Brain pericyte (primary cell): ENCODE results near the gene PET100.

ENCODE experiments used
- DNase-seq: peaks from one replicate; pipeline ENCODE4 v3.0.0-alpha.2; 2012; ENCODE audit warnings: low read depth, low spot score

The PET100 gene, protein sequence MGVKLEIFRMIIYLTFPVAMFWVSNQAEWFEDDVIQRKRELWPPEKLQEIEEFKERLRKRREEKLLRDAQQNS

DNA sequence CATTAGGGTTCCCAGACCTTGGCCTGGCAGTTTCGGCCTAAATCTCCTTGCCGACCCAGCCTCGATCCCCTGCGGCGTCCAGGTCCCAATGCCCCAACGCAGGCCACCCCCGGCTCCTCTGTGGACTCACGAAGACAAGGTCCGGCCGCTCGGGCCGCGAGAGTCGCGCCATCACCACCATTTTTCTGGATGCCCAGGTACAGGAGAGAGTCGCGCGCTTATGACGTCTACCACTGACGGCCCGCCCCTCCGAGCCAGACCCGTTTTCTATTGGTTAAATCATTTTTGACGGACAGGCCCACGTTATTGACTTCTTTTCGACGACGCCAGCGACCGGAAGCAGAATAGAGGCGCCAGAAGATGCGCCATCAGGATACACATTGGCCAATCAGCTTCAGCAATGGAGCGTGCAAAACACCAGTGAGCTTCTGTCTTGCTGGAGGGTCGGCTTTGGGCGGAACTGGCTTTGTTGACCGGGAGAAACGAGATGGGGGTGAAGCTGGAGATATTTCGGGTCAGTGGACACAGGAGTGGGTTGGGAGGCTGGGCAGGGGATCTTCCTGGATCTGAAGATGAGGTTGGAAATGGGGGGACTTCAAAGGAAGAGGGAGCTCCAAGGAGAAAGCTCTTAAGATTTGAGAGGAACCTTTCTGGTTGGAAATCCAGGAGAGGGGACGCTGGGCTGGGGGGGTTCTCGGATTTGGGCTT lies at the start of gene PET100, which contains the start of gene XAB2:
PET100 (plus strand) TSS at position 447 of the 708 bp plus-strand sequence; CDS start at position 488, 41 bp downstream.
XAB2 (minus strand) TSS at position 199 of the 708 bp plus-strand sequence; CDS start at position 181, 18 bp downstream.
- DNase-seq, result peak; percentile 97

DNA sequence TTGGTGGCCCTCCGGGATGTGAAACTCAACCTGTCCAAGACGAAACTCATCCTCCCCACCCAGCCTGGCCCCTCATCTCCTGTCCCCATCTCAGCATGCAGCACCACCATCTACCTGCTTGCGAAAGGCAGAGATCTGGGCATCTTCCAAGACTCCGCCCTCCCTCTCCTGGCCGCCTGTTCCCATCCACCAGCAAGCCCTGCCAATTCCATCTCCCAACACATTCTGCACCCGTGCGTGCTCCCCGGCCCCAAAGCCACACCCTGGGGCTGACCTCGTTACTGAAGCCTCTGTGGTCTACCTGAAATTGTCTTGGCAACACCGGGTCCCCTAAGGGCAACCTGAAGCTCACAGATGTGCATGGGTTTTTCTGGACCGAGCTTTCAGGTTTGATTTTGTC lies 47.1 kb upstream of the PET100 start:
- no peak for DNase-seq

DNA sequence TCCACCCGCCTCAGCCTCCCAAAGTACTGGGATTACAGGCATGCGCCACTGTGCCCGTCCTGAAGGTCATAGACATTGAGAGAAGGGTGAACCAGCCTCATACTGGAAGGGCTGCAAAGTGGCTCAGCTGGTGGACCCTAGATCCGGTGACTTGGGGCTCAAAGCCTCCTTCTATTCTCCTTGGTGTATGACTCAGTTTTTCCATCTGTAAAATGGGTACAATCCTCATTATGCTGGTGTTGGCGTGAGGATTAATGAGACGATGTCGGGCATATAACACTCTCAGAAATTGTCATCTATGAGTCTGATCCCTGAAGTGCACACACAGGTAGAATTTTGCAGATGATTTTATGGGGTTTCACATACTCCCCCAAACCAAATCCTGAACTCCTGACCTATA lies 39.8 kb upstream of the PET100 start:
- DNase-seq, result no peak

GRCh38 chr19:7590256-7590655 lies 39.3 kb upstream of the PET100 start:
- DNase-seq, result no peak

DNA sequence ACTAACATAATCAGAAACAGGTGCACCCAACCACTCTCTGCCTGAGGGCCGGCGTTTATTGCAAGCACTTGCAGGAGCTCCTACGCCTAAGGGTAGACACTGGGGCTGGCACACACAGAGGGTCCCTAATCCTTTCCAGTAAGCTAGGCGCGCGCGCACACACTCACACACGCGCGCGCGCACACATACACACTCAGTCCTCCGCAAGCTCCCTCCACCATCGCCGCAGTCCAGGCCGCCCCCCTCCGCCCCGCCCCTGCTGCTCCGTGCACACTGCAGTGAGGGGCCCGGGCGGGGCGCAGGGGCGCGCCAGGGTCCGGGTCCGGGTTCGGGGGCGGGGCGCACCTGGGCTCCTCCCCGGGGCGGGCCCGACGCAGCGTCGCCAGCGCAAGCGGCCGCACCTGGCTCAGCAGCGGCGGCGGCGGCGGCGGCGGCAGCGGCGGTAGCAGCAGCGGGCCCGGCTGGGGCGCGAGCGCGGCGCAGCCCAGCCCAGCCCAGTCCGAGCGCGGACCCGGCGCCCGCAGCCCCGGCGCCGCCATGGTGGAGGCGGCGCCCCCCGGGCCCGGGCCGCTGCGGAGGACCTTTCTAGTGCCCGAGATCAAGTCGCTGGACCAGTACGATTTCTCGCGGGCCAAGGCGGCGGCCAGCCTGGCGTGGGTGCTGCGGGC lies 34.0 kb upstream of the PET100 start, which contains the start of gene CAMSAP3:
CAMSAP3 (plus strand) TSS at position 398 of the 668 bp plus-strand sequence; CDS start at position 538, 140 bp downstream.
- DNase-seq, result no peak

DNA sequence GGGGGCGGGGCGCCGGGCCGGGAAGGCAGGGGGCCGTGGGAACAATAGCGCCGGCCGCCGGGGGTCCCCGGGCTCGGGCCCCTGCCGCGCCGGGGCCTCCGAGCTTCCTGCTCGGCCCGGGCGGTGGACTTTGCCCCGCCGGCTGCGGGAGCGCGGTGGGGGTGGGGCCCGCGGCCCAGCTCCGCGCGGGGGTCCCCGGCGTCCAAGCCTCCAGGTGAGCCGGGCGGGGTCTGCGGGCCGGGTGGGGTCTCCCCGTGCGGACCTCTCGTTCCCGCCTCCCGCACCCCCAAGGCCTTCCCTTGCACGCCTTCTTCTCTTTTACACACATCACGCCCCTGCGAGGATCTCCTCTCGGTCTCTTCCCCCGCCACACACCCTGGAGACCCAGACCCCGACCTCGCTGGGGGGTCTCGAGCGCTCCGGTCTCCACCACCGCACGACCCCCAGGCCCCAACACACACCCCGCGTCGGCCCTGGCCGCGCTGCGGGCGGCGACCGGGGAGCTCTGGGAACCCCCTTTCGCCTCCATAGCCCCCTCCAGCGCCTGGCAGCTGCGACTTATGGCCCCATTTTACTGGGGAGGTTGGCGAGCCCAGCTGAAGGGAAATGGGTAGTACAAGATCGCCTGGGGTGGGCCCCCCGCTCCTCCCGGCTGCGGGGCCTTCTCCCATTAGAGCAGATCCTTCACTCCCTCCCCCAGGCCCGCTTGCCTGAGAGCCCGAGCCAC lies 33.2 kb upstream of the PET100 start:
- DNase-seq, result no peak

- DNase-seq, result no peak
These were observed 31.9 kb upstream of the PET100 start for GRCh38 chr19:7597689-7598088.

- DNase-seq, result no peak
These were observed 31.4 kb upstream of the PET100 start for GRCh38 chr19:7598180-7598579.

GRCh38 chr19:7600721-7601120 lies 28.9 kb upstream of the PET100 start:
- DNase-seq, result no peak

DNA sequence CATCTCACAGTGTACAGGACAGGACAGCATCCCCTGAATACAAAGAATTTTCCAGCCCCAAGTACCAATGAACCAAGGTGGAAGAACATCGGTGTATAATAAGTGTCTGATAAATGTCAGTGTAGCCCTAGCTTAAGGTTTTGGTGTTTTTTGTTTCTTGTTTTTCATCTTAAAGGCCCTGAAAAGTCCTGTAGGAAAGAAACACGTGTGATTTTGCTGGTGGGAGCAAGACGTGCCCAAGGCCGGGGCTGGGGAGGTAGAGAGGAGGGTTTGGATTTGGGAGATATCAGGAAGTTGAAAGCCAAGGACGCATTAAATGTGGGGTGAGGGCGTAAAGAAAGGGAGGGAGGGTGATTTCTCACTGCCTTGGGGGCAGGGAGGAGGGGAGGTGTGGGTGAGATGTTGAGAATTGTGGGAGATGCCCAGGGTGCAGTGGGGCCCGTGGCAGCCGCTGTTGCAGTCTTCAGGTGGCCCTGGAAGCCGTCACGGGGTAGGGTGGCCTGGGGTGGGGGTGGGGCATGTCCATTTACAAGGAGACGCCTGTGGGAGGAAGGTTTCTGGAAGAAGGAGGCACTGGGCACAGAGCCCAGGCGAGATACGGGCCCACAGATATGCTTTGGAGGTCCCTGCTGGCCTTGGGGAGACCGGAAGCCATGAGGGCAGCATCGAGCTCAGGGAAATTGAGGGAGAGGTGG lies 27.2 kb upstream of the PET100 start:
- DNase-seq, result no peak

DNA sequence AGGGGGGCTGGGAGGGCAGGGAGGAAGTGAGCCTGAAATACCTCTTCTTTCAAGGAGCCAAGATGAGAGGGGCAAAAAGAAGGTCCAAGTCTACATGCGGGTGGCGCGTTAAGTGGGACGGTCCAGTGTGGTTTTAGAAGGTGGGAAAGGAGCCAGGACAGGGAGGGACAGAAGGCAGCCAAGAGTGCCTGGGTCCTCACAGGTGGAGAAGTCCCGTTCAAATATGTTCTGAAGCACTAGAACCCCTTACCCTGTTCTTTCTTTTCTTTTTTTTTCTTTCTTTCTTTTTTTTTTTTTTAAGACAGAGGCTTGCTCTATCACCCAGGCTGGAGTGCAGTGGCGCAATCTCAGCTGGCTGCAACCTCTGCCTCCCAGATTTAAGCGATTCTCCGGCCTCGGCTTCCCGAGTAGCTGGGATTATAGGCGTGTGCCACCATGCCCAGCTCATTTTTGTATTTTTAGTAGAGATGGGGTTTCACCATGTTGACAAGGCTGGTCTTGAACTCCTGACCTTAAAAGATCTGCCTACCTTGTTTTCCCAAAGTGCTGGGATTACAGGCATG lies 26.6 kb upstream of the PET100 start:
- no peak for DNase-seq

- DNase-seq, result no peak
These were observed 25.7 kb upstream of the PET100 start for GRCh38 chr19:7603919-7604318.

DNA sequence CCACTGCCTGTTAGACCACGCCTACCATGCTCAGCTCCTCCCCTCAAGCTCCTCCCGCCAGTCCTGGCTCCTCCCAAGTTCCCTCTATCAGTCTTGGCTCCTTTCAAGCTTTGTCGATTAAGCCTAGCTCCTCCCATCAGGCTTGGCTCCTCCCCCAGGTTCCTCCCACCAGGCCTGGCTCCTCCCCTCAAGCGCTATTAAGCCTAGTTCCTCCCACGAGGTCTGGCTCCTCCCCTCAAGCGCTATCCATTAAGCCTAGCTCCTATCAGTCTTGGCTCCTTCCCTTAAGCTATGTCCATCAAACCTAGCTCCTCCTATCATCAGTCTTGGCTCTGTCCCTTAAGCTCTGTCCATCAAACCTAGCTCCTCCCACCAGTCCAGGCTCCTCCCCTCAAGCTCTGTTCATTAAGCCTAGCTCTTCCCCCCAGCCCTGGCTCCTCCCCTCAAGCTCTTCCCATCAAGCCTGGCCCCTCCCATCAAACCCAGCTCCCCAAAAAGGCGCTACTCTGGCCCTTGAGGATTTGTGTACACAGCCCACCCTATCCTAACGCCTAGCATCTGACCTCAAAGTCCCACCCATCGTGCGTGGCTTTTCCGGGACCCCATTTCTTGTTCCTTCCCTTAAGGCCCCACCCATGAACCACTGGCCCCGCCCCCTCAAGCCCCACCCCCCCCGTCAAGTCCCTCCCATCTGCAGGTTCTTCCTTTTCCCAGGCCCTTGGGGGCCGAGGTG lies 23.9 kb upstream of the PET100 start:
- no peak for DNase-seq

DNA sequence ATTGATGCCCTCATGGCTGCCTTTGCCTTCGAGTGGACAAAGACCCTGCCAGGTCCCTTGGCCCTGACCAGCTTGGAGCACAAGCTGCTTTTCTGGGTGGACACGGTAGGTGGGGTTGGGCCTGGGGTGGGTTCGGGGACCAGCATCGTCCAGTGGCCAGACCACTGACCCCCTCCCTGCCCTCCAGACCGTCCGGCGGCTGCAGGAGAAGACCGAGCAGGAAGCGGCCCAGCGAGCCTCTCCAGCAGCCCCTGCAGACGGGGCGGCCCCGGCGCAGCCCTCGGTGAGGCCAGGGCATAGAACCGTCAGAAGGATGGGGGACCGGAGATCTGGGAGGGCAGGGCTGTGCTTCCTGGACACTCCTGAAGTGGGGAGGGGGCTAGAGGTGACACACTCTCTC lies 23.3 kb upstream of the PET100 start:
- DNase-seq, result no peak

DNA sequence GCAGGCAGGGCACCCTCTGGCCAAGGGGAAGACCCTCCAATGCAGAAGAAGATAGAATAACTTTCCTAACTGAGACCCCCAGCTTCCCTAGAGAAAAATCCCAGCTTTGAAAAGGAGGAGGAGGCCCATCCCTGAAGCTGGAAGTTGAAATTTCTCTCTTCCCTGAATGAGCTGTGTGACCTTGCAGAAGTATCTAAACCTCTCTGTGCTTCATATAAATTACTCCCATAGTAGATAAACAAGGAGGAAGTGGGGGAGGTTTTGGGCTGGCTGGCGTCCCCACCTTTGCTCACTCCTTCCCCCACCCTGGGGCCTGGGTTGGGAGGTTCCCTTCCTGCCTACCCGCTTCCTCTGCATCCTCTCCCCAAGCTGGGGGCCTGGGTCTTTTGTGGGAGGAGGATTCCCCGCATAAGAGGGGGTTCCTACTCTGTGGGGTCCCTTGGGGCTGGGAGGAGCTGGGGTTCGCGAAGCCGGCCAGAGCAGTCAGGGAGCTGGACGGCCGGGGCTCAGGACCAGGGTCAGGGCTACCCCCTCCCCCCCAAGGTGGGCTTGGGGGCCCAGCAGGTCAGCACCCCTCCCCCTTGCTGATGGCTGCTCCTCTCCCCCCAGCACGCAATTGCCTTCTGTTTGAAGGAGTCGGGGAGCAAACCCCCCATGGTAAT lies 22.2 kb upstream of the PET100 start:
- DNase-seq, result no peak

GRCh38 chr19:7607874-7608560 lies 21.6 kb upstream of the PET100 start:
- DNase-seq, result no peak

GRCh38 chr19:7610491-7611240 lies 18.9 kb upstream of the PET100 start:
- no peak for DNase-seq

DNA sequence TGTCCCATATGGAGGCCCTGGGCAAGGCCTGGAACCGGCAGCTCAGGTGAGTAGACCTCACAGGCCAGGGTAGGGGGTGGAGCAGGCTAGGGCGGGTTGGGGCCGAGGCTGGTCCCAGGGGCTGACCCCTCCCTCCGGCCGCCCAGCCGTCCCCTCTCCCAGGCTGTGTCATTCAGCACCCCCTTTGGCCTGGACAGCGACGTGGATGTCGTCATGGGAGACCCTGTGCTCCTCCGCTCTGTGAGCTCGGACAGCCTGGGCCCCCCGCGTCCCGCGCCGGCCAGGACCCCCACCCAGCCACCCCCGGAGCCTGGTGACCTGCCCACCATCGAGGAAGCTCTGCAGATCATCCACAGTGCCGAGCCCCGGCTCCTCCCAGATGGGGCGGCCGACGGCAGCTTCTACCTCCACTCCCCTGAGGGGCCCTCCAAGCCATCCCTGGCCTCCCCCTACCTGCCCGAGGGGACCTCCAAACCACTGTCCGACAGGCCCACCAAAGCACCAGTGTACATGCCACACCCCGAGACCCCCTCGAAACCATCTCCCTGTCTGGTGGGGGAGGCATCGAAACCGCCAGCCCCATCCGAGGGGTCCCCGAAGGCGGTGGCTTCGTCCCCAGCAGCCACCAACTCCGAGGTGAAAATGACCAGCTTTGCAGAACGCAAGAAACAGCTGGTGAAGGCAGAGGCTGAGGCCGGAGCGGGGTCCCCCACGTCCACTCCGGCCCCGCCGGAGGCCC lies 17.9 kb upstream of the PET100 start:
- no peak for DNase-seq
